ENCODE data around the gene CHML.

DNA sequence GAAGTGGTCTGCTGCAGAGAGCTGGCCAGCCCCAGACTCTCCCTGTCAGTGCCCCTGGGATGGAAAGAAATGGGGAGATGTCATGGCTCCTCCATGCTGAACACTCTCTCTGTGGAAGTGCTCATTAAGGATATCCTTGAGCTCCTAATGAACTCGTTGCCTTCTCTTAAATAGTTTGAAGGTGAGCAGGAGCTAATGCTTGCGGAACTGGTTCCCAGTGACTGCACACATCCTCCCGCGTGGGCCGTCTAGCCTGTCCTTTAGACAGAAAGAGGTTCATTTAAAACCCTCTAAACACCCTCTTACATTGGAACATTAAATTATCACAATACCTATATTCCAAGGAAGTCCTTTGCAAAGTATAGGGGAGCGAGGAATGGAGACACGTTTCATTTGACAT lies 6.0 kb upstream of the CHML start:
- TF ChIP-seq FOXP2 (optimal IDR thresholded peaks at IDR 0.05; ENCODE audit: control extremely low read depth, extremely low read length, insufficient read depth) (no peak), POLR2AphosphoS5 (IDR thresholded peaks at IDR 0.05; ENCODE audit: borderline replicate concordance, low read depth, low read length) (no peak)

All from SK-N-MC (cell line).